PFSK-1 (cell line): Measurements from ENCODE around the gene GTPBP4.

Experiments
- FOXP2 ChIP-seq: optimal IDR thresholded peaks from 2 replicates; pipeline ENCODE3; 2011; ENCODE audit warnings: borderline replicate concordance, control low read depth, inconsistent platforms; ENCODE audit not compliant: insufficient read depth; ENCODE audit errors: extremely low read length, extremely low read depth
- POLR2AphosphoS5 ChIP-seq: IDR thresholded peaks from 2 replicates; pipeline ENCODE4 v1.6.1; 2012; ENCODE audit warnings: low read depth, mild to moderate bottlenecking, control low read depth, low read length, moderate library complexity
- SIN3A ChIP-seq: IDR thresholded peaks from 2 replicates; pipeline ENCODE4 v1.6.1; 2012; ENCODE audit warnings: mild to moderate bottlenecking, low read length, moderate library complexity, borderline replicate concordance; ENCODE audit not compliant: insufficient read depth
- TAF1 ChIP-seq: IDR thresholded peaks from 2 replicates; pipeline ENCODE4 v1.6.1; 2012; ENCODE audit warnings: low read length, control low read depth, borderline replicate concordance; ENCODE audit not compliant: insufficient read depth
- TF ChIP-seq, protein P1 (sequence below), 2 experiments: IDR thresholded peaks; 2 replicates each; pipeline versions ENCODE4 v1.6.1 to v1.8.0; 2011 to 2012; ENCODE audit warnings: low read depth in 2 of 2, low read length in 2 of 2, control low read depth in 1 of 2, inconsistent platforms in 1 of 2, mild to moderate bottlenecking in 1 of 2, moderate library complexity in 1 of 2; ENCODE audit not compliant: insufficient read depth in 1 of 2

Gene GTPBP4

DNA sequence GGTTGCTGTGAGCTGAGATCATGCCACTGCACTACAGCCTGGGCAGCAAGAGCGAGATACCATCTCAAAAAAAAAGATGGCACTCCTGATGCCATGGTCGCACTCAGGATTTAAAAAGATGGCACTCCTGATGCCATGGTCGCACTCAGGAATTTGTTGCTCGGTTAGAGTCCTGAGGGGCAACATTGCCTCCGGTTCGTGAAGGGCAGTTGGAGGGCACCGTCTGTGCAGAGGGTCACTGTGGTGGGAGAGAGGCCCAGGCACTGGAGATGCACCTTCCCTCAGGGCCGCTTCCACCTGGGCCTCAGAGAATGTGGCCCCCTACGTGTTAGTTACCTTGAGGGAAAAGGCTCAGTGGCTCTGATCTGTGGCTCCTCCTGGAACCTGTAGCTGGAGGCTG lies 18.3 kb downstream of the GTPBP4 start:
- TF ChIP-seq, protein P1, sequence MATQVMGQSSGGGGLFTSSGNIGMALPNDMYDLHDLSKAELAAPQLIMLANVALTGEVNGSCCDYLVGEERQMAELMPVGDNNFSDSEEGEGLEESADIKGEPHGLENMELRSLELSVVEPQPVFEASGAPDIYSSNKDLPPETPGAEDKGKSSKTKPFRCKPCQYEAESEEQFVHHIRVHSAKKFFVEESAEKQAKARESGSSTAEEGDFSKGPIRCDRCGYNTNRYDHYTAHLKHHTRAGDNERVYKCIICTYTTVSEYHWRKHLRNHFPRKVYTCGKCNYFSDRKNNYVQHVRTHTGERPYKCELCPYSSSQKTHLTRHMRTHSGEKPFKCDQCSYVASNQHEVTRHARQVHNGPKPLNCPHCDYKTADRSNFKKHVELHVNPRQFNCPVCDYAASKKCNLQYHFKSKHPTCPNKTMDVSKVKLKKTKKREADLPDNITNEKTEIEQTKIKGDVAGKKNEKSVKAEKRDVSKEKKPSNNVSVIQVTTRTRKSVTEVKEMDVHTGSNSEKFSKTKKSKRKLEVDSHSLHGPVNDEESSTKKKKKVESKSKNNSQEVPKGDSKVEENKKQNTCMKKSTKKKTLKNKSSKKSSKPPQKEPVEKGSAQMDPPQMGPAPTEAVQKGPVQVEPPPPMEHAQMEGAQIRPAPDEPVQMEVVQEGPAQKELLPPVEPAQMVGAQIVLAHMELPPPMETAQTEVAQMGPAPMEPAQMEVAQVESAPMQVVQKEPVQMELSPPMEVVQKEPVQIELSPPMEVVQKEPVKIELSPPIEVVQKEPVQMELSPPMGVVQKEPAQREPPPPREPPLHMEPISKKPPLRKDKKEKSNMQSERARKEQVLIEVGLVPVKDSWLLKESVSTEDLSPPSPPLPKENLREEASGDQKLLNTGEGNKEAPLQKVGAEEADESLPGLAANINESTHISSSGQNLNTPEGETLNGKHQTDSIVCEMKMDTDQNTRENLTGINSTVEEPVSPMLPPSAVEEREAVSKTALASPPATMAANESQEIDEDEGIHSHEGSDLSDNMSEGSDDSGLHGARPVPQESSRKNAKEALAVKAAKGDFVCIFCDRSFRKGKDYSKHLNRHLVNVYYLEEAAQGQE (IDR thresholded peaks at IDR 0.05; ENCODE audit: insufficient read depth in 1 of 2, low read depth in 2 of 2, low read length in 2 of 2) = no peak
- no peak for TF ChIP-seq TAF1
- TF ChIP-seq SIN3A = no peak
- TF ChIP-seq FOXP2 = no peak
- no peak for TF ChIP-seq POLR2AphosphoS5

- TF ChIP-seq POLR2AphosphoS5 (no peak), FOXP2 (no peak), SIN3A (no peak), TAF1 (no peak)
- TF ChIP-seq, protein P1 (IDR thresholded peaks at IDR 0.05; ENCODE audit: insufficient read depth in 1 of 2, low read depth in 2 of 2, low read length in 2 of 2) = no peak
These were observed 19.3 kb downstream of the GTPBP4 start for GRCh38 chr10:1007583-1007982.

GRCh38 chr10:1009071-1009494 lies 20.8 kb downstream of the GTPBP4 start:
- TF ChIP-seq FOXP2 = no peak
- no peak for TF ChIP-seq POLR2AphosphoS5
- TF ChIP-seq SIN3A = no peak
- TF ChIP-seq TAF1 = no peak
- TF ChIP-seq, protein P1 (IDR thresholded peaks at IDR 0.05; ENCODE audit: insufficient read depth in 1 of 2, low read depth in 2 of 2, low read length in 2 of 2) = no peak

DNA sequence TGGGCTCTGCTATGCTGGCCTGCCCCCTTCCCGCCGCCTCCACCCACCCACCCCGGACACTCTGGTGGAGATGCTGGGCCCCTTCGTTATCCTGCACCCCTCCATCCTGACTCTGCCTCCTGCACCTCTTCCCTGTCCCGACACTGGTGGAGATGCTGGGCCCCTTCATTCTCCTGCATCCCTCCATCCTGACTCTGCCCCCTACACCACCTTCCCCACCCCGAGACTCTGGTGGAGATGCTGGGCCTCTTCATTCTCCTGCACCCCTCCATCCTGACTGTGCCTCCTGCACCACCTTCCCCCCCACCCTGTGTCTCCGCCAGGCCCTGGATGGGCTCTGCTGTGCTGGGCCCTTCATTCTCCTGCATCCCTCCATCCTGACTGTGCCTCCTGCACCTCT lies 22.5 kb downstream of the GTPBP4 start:
- TF ChIP-seq SIN3A (no peak), FOXP2 (no peak), POLR2AphosphoS5 (no peak), TAF1 (no peak)
- TF ChIP-seq, protein P1 (IDR thresholded peaks at IDR 0.05; ENCODE audit: insufficient read depth in 1 of 2, low read depth in 2 of 2, low read length in 2 of 2) = no peak

- no peak for TF ChIP-seq POLR2AphosphoS5
- TF ChIP-seq, protein P1 (IDR thresholded peaks at IDR 0.05; ENCODE audit: insufficient read depth in 1 of 2, low read depth in 2 of 2, low read length in 2 of 2) = no peak
- no peak for TF ChIP-seq FOXP2
- TF ChIP-seq SIN3A = no peak
- no peak for TF ChIP-seq TAF1
These were observed 23.5 kb downstream of the GTPBP4 start for GRCh38 chr10:1011696-1012095.
